C4-2B (cell line): ENCODE results near the gene HLA-A.

ENCODE experiments used
- H3K27ac ChIP-seq: fragments of 450-650 bp; 2 replicates; pipeline ENCODE4 v1.5.1; 2017
- CTCF ChIP-seq: fragments of 450-650 bp; conservative IDR thresholded peaks from 2 replicates; pipeline ENCODE4 v1.5.1; 2017; ENCODE audit warnings: mild to moderate bottlenecking
- ZFX ChIP-seq: fragments of 450-650 bp; IDR thresholded peaks from 2 replicates; pipeline ENCODE4 v1.6.1; 2017

HLA-A gene

GRCh38 chr6:29992807-29993206 is 50.5 kb downstream of the HLA-A start:
- TF ChIP-seq ZFX, result no peak
- no peak for TF ChIP-seq CTCF
- no peak overlapping the region for H3K27ac ChIP-seq

GRCh38 chr6:29994826-29995225 is 52.5 kb downstream of the HLA-A start:
- no peak overlapping the region for H3K27ac ChIP-seq
- no peak for TF ChIP-seq CTCF
- no peak for TF ChIP-seq ZFX

GRCh38 chr6:29995340-29995777 is 53.0 kb downstream of the HLA-A start:
- H3K27ac ChIP-seq, result no peak overlapping the region
- TF ChIP-seq ZFX (no peak), CTCF (no peak)
